HepG2 (cell line): ENCODE data around the gene INTU.

Source experiments
- CTCF ChIP-seq: sonication (generic); formaldehyde crosslinking; IDR thresholded peaks from 2 replicates; pipeline ENCODE4 v1.5.0; 2020; ENCODE audit warnings: mild to moderate bottlenecking, missing genetic modification reagents, moderate library complexity
- HDAC6 ChIP-seq: fragments of 200-600 bp; sonication (generic); IDR thresholded peaks from 2 replicates; pipeline ENCODE4 v1.7.0; 2017; ENCODE audit warnings: mild to moderate bottlenecking, antibody characterized with exemption, low read length, low read depth
- MYNN ChIP-seq: sonication (generic); formaldehyde crosslinking; IDR thresholded peaks from 2 replicates; pipeline ENCODE4 v1.4.0; 2020; ENCODE audit warnings: mild to moderate bottlenecking, low read depth, missing genetic modification reagents
- POLR2AphosphoS5 ChIP-seq: IDR thresholded peaks from 2 replicates; pipeline ENCODE4 v1.6.1; 2012; ENCODE audit warnings: low read depth, low read length
- RFX5 ChIP-seq: IDR thresholded peaks from 2 replicates; pipeline ENCODE4 v1.6.1; 2011; ENCODE audit warnings: low read depth, low read length, improper control_type of control experiment
- ZNF230 ChIP-seq: sonication (generic); formaldehyde crosslinking; IDR thresholded peaks from 2 replicates; pipeline ENCODE4 v1.4.0; 2020; ENCODE audit warnings: mild to moderate bottlenecking, missing genetic modification reagents
- ZNF281 ChIP-seq: sonication (generic); formaldehyde crosslinking; IDR thresholded peaks from 2 replicates; pipeline ENCODE4 v1.4.0; 2020; ENCODE audit warnings: missing genetic modification reagents, borderline replicate concordance
- ZNF660 ChIP-seq: sonication (generic); formaldehyde crosslinking; IDR thresholded peaks from 2 replicates; pipeline ENCODE4 v1.5.1; 2020; ENCODE audit warnings: mild to moderate bottlenecking, low read depth, missing genetic modification reagents, borderline replicate concordance
- ZSCAN20 ChIP-seq: sonication (generic); formaldehyde crosslinking; IDR thresholded peaks from 2 replicates; pipeline ENCODE4 v1.4.0; 2020; ENCODE audit warnings: missing genetic modification reagents, mild to moderate bottlenecking, borderline replicate concordance

- TF ChIP-seq RFX5 (no peak), POLR2AphosphoS5 (no peak), HDAC6 (no peak), ZNF230 (CRISPR knock-in tag) (no peak), ZNF660 (CRISPR knock-in tag) (no peak), ZNF281 (CRISPR knock-in tag) (no peak), CTCF (CRISPR knock-in tag) (no peak), ZSCAN20 (CRISPR knock-in tag) (no peak), MYNN (CRISPR knock-in tag) (no peak)
These were observed 104.5 kb downstream of the INTU start for GRCh38 chr4:127737295-127737694.
